ENCODE results near the gene INPP5A. TPM values are rescaled to one million over a fixed set of nuclear protein-coding genes. Genes with fewer than 3 reads are reported as not detected.

The INPP5A gene
- total and polyA plus RNA-seq, 11 donors = 38.6 to 179 (median 102) TPM

- Histone ChIP-seq H3K9me3 (no peaks in the 10 kb centered on the region), H3K27ac (peak overlapping the region; percentile 90 to 99 (median 96)), H3K27me3 (no peaks in the 10 kb centered on the region), H3K4me3 (peak overlapping the region in 1 of 12 donors; percentile 26), H3K4me1 (peaks cover 25 to 92% (median 75%) of the 10 kb centered on the region in 12 donors), H3K36me3 (no peaks in the 10 kb centered on the region)
- peak; percentile 72 to 83 (median 81) for ATAC-seq
- no peak for TF ChIP-seq POLR2A (IDR thresholded peaks at IDR 0.05)
- no peak for TF ChIP-seq CTCF (IDR thresholded peaks at IDR 0.05)
- peak; percentile 83 to 94 (median 87) for DNase-seq
- intact Hi-C loops (cut with DNase I) = loop anchor here (1.0 to 10.0 kb wide), 13 partner anchors 39 to 406 kb away; partner anchors contain the start of genes INPP5A (in 5 of the 10) and PWWP2B (in 3 of the 10)
- 63 to 80% (median 69%) methylated on average over 18 to 24 of the region's 24 CpGs for WGBS, 4 donors
Measured at GRCh38 chr10:132630666-132631337, 93.2 kb downstream of the INPP5A start.

- TF ChIP-seq CTCF (IDR thresholded peaks at IDR 0.05) (no peak), POLR2A (IDR thresholded peaks at IDR 0.05) (peak in 1 of 2 donors; percentile 26)
- no peaks in the 10 kb centered on the region for H3K9me3 ChIP-seq
- H3K27me3 ChIP-seq = no peaks in the 10 kb centered on the region
- WGBS, 4 donors = 11 to 35% (median 17%) methylated on average over 18 of the region's 18 CpGs
- H3K4me1 ChIP-seq = peaks cover 25 to 90% (median 76%) of the 10 kb centered on the region in 12 donors
- no peaks in the 10 kb centered on the region for H3K36me3 ChIP-seq
- peak overlapping the region; percentile 90 to 99 (median 96) for H3K27ac ChIP-seq
- peak overlapping the region in 1 of 12 donors; percentile 26 for H3K4me3 ChIP-seq
- peak; percentile 82 to 85 (median 84) for ATAC-seq
- DNase-seq = peak; percentile 83 to 92 (median 86)
- intact Hi-C loops (cut with DNase I) = loop anchor here (1.0 to 10.0 kb wide), 13 partner anchors 39 to 407 kb away; partner anchors contain the start of genes INPP5A (in 5 of the 10) and PWWP2B (in 3 of the 10)
Measured at GRCh38 chr10:132631338-132631735, 93.8 kb downstream of the INPP5A start.

DNA sequence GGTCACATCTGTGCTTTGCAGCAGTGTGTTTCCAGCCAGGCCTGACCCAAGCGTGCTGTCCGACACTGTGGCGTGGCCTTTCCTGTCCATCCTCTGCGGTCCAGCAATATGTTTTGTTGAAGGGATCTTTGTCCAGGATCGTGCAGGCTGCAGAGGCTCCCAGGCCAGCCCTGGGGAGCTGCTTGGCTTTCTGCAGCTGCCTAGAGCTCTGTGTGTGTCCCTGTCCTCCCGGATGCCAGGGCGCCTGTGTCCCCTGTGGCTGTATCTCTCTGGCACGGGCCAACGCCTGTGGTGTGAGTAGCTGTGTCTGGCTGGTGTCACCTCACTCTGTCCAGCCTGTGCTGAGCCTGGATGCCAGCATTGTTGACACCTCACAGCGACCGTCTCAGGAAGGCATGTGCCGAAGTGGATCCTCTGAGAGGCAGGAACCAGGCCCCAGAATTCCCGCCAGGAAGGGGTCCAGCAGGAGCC, 94.5 kb downstream of the INPP5A start:
- TF ChIP-seq CTCF (IDR thresholded peaks at IDR 0.05) (no peak), POLR2A (IDR thresholded peaks at IDR 0.05) (no peak)
- WGBS, 4 donors = 22 to 41% (median 26%) methylated on average over 9 to 13 of the region's 13 CpGs
- Histone ChIP-seq H3K36me3 (no peaks in the 10 kb centered on the region), H3K27ac (peak overlapping the region; percentile 90 to 99 (median 96)), H3K9me3 (no peaks in the 10 kb centered on the region), H3K4me1 (peaks cover 25 to 91% (median 75%) of the 10 kb centered on the region in 12 donors), H3K4me3 (no peak overlapping the region), H3K27me3 (no peaks in the 10 kb centered on the region)
- DNase-seq (peak; percentile 75 to 94 (median 83)), ATAC-seq (peak; percentile 69 to 79 (median 78))
- intact Hi-C loops (cut with DNase I) = loop anchor here (1.0 to 10.0 kb wide), 12 partner anchors 40 to 407 kb away; partner anchors contain the start of genes INPP5A (in 3 of the 10) and PWWP2B (in 3 of the 10)
